GM18507 (cell line): Measurements from ENCODE around the gene MISP.
A peak's percentile ranks its signal among the peaks of the same experiment; 100 is the strongest.

Experiments used
- DNase-seq: peaks from one replicate; pipeline ENCODE4 v3.0.0; 2011; ENCODE audit warnings: low read depth; ENCODE audit not compliant: insufficient read length; ENCODE audit errors: extremely low spot score
- FAIRE-seq: peaks from 2 replicates; lab custom pipeline; 2011; peaks lifted over from hg19 to GRCh38; lab: Jason Lieb, UNC

Gene MISP

GRCh38 chr19:791567-792305 lies 40.8 kb downstream of the MISP start:
- DNase-seq, result no peak
- no peak for FAIRE-seq

- DNase-seq (no peak), FAIRE-seq (no peak)
These were observed 41.5 kb downstream of the MISP start for GRCh38 chr19:792306-792885.

- DNase-seq (no peak), FAIRE-seq (no peak)
These were observed 42.9 kb downstream of the MISP start for GRCh38 chr19:793806-794205.

GRCh38 chr19:795073-795611 lies 44.2 kb downstream of the MISP start:
- FAIRE-seq (no peak), DNase-seq (no peak)

- FAIRE-seq (no peak), DNase-seq (no peak)
These were observed 45.0 kb downstream of the MISP start for GRCh38 chr19:795691-796581.

DNA sequence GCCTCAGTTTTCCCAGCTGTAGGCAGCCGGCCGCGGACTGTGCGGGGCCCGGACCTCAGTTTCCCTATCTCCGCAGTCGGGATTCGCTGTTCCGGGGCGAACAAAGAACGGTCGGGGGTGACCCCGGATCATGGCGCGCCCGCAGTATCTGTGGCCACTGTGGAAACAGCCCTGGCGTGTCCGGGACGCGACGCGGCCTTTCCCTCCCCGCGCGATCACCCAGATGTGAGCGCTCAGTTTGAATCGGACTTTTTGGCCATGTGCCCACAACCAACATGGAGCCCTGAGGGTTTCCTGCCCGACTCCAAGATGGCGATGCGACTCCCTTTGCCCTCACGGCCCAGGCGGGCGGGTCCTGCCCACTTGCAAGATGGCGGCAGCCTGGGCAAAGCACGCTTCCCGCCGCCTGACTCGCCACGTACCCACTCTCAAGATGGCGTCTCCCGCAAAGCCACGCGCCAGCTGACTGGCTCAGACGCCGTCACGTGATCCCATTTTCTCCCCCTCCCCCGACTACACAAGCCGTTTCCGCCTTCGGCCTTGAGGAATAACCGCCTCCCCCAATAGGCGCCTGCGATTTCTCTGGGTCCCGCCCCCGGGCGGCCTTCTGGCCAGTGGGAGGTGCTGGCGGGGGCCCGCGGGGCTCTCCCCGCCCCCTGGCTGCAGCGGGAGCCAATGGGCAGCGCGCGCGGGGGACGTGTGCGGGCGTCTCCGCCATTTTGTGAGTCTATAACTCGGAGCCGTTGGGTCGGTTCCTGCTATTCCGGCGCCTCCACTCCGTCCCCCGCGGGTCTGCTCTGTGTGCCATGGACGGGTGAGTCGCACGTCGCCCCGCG lies 46.0 kb downstream of the MISP start, which contains the start of gene PTBP1:
PTBP1 (plus strand) TSS at position 761 of the 836 bp plus-strand sequence; CDS start at position 807, 46 bp downstream.
- peak; percentile 100 for FAIRE-seq
- DNase-seq, result peak; percentile 98

- DNase-seq (peak; percentile 99), FAIRE-seq (peak; percentile 71)
These were observed 46.9 kb downstream of the MISP start for GRCh38 chr19:797528-798414.

DNA sequence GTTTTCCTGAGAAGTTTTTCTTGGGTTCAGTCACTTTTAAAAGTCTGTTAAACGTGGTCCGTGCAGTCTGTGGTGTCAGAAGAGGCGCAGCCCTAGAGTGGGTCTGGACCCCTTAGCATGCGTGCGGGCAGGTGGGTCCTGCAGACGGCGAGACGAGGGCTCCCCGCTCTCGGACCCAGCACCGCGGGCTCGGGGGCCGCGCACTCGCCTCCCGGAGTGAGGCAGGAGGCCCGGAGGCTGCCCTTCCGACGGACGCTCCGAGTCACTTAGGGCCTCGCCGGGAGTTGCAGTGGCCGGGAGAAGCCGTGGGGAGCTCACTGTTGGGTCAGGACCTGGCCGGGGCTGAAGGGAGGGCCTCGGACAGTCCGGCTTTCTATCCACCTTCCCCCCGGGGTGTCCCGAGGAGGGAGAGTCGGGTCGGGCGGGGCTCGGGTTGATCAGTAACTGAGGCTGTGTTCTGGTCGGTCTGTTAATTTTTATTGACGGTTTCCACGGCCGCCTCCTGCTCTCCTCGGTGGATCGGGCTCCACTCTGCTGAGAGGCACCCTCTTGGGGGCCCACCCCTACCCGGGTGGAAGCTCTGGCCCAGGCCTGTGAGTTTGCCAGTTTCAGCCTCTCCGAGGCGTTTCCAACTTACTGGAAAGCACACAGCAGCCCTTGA lies 47.6 kb downstream of the MISP start:
- no peak for DNase-seq

GRCh38 chr19:799076-799881 lies 48.4 kb downstream of the MISP start:
- DNase-seq, result no peak

More for the DNA sequence above, 47.6 kb downstream of the MISP start:
- peak; percentile 42 for FAIRE-seq

GRCh38 chr19:800360-801029 lies 49.6 kb downstream of the MISP start:
- FAIRE-seq (no peak), DNase-seq (no peak)

More at GRCh38 chr19:799076-799881, 48.4 kb downstream of the MISP start:
- FAIRE-seq, result no peak

- no peak for DNase-seq
- FAIRE-seq, result no peak
These were observed 50.3 kb downstream of the MISP start for GRCh38 chr19:801030-801860.

DNA sequence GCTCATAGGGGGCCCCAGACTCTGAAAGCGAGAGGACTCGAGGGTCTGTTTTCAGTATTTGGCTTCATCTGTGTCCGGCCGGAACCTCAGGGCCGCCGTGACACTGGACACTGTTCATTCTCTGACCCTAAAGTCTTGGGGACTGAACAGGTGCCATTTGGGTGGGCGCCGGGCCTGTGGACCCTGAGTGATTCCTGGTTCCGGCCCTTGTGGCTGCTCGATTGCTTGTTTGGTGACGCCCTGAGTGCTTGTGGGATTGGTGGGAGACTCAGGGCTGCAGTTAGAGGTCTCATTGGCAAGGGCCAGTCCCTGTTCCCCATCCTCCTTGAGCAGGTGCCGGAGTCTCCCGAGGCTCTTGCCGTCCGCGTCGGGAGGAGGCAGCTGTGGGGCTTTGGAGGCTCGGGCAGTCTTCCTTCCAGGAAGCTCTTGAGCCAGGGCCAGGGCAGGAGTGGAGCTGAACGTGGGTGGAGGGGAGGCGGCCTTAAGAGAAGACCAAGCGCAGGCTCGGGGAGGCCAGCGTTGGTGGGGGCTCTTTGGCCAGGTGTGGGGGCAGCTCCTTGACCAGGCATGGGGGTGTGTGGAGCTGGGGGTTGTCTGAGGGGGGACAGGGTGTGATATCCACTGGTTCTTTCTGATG lies 51.1 kb downstream of the MISP start:
- DNase-seq, result no peak

DNA sequence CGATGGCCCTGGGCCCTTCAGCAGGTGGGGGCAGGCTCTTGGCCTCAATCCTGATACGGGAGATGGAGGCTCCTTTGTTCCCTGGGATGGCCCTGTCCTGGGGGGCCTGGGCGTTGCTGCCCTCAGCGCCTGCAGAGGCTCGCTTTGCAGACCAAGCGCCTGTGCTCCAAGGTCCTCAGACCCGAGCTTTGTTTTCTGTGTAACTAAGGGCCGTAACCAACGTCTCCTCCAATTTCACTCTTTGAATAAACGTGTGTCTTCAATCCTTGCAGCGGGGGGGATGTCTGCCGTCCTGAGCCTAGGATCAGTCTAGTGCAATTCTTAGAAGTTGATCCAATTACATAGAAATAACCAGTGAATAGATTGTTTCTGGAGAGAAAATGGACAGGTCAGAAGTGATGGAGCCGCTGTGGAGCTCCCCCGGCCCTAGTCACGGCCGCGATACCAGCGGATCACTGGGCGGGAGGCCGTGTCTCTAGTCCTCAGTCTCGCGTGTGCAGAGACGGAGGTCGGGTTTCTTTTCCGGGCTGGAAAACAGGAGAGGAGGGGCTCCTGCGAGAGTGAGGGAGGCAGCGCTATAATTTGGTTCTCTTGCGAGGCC lies 51.7 kb downstream of the MISP start:
- FAIRE-seq, result no peak
- no peak for DNase-seq

More for the DNA sequence above, 51.1 kb downstream of the MISP start:
- no peak for FAIRE-seq

DNA sequence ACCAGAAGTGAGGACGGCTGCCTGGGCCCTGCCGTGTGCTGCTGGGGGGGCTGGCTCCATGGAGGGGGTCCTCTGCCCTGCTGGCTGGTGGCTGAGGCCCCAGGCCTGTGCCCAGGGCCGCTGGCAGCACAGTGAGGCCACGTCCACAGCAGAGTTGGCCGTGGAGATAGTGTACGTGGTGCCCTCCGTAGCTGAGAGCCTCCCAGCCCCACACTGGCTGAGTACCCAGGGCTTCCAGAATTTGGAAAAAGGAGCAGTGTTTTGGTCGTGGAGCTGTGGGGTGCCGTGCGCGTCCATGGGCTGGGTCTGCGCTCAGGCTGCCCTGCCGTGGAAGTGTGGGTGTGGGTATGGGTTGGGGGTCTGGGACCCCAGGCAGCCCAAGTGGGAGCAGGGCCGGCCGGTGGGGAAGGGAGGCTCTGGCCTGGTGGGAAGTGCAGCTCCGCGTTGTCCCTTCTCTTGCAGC lies 52.2 kb downstream of the MISP start:
- FAIRE-seq (no peak), DNase-seq (no peak)
